NB4 (cell line): ENCODE measurements around the gene DDX27.

Source experiments
- POLR2A ChIP-seq: IDR thresholded peaks from 2 replicates; pipeline ENCODE4 v1.6.1; 2011; ENCODE audit warnings: mild to moderate bottlenecking; ENCODE audit not compliant: insufficient read length; ENCODE audit errors: extremely low read depth
- TF ChIP-seq, protein P1 (sequence below): IDR thresholded peaks from one replicate; pipeline ENCODE4 v1.5.1; 2012; ENCODE audit warnings: low read depth, low read length
- TF ChIP-seq, protein P2 (sequence below): IDR thresholded peaks from 2 replicates; pipeline ENCODE4 v1.6.1; 2011; ENCODE audit warnings: low read depth, low read length

DNA sequence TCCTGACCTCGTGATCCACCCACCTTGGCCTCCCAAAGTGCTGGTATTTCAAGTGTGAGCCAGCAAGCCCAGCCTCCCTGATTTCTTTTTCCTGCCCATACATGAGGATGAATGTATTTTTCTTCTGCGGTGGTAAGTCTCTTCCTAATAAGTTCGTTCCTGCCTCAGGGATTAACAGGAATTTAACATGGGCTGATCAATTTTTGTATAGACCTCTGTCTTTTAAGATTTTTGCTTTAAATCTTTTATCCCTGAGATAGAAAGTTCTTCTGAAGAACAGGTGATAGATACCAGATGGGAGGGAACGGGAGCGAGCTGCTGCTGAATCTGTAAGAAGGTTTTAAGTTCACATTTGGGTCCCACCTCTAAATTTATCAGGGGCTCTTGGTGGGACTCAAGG is 65.6 kb downstream of the DDX27 start:
- TF ChIP-seq, protein P1, sequence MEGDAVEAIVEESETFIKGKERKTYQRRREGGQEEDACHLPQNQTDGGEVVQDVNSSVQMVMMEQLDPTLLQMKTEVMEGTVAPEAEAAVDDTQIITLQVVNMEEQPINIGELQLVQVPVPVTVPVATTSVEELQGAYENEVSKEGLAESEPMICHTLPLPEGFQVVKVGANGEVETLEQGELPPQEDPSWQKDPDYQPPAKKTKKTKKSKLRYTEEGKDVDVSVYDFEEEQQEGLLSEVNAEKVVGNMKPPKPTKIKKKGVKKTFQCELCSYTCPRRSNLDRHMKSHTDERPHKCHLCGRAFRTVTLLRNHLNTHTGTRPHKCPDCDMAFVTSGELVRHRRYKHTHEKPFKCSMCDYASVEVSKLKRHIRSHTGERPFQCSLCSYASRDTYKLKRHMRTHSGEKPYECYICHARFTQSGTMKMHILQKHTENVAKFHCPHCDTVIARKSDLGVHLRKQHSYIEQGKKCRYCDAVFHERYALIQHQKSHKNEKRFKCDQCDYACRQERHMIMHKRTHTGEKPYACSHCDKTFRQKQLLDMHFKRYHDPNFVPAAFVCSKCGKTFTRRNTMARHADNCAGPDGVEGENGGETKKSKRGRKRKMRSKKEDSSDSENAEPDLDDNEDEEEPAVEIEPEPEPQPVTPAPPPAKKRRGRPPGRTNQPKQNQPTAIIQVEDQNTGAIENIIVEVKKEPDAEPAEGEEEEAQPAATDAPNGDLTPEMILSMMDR, result no peak
- TF ChIP-seq POLR2A, result no peak
- TF ChIP-seq, protein P2, sequence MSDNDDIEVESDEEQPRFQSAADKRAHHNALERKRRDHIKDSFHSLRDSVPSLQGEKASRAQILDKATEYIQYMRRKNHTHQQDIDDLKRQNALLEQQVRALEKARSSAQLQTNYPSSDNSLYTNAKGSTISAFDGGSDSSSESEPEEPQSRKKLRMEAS, result no peak
